ENCODE data around the gene BIN1.

Gene BIN1

GRCh38 chr2:127017548-127017947 is 89.4 kb downstream of the BIN1 start:
- H4K8ac ChIP-seq (ENCODE audit: low read depth, low read length) = no peak overlapping the region
- H3K9ac ChIP-seq (ENCODE audit: low read length) = no peak overlapping the region
- H3K18ac ChIP-seq (ENCODE audit: low read length) = no peak overlapping the region
- H3K4me2 ChIP-seq (ENCODE audit: low read length) = no peak overlapping the region
- H2AFZ ChIP-seq (ENCODE audit: insufficient read depth, low read length, poor library complexity) = no peak overlapping the region
- H3K4me3 ChIP-seq (ENCODE audit: low read depth, low read length) = no peak overlapping the region
- H2BK120ac ChIP-seq (ENCODE audit: insufficient read depth, low read length, poor library complexity) = no peak overlapping the region
- H2BK5ac ChIP-seq (ENCODE audit: low read depth, low read length, poor library complexity) = no peak overlapping the region
- no peaks in the 10 kb centered on the region for H3K9me3 ChIP-seq (ENCODE audit: insufficient read depth, low read depth, low read length)
- DNase-seq = no peak
- no peak overlapping the region for H3K4ac ChIP-seq (ENCODE audit: low read depth, low read length)
- no CpG with 5 or more reads among the region's 5 CpGs for WGBS (ENCODE audit: extremely low coverage, insufficient coverage, insufficient read length)
- H2AK5ac ChIP-seq (ENCODE audit: low read length) = no peak overlapping the region
- no peaks in the 10 kb centered on the region for H3K4me1 ChIP-seq (ENCODE audit: control insufficient read depth in 1 of 2, insufficient read depth in 2 of 2, low read length in 2 of 2)
- H3K14ac ChIP-seq (ENCODE audit: low read length) = no peak overlapping the region
- no peak overlapping the region for H3K23ac ChIP-seq (ENCODE audit: low read length)
- no peaks in the 10 kb centered on the region for H3K79me1 ChIP-seq (ENCODE audit: low read length)
- H3K27ac ChIP-seq (ENCODE audit: low read depth, low read length) = no peak overlapping the region
- H3K79me2 ChIP-seq (ENCODE audit: control insufficient read depth, insufficient read depth, low read length, poor library complexity) = no peaks in the 10 kb centered on the region
- no peak overlapping the region for H4K91ac ChIP-seq (ENCODE audit: low read depth, low read length)
- no peaks in the 10 kb centered on the region for H3K27me3 ChIP-seq (ENCODE audit: insufficient read depth, low read length)
- no peaks in the 10 kb centered on the region for H3K36me3 ChIP-seq (ENCODE audit: control insufficient read depth in 1 of 2, insufficient read depth in 2 of 2, low read length in 2 of 2)
- no peak overlapping the region for H4K12ac ChIP-seq (ENCODE audit: low read depth, low read length)
- no peak overlapping the region for H2BK12ac ChIP-seq (ENCODE audit: low read length)

- no peak for DNase-seq
- Histone ChIP-seq H3K4me3 (ENCODE audit: low read depth, low read length) (no peak overlapping the region), H4K91ac (ENCODE audit: low read depth, low read length) (no peak overlapping the region), H2BK120ac (ENCODE audit: insufficient read depth, low read length, poor library complexity) (no peak overlapping the region), H2AFZ (ENCODE audit: insufficient read depth, low read length, poor library complexity) (no peak overlapping the region), H3K4me2 (ENCODE audit: low read length) (no peak overlapping the region), H3K4ac (ENCODE audit: low read depth, low read length) (no peak overlapping the region), H3K79me1 (ENCODE audit: low read length) (no peaks in the 10 kb centered on the region), H3K9me3 (ENCODE audit: insufficient read depth, low read depth, low read length) (no peaks in the 10 kb centered on the region), H3K23ac (ENCODE audit: low read length) (no peak overlapping the region), H3K18ac (ENCODE audit: low read length) (no peak overlapping the region), H3K27ac (ENCODE audit: low read depth, low read length) (no peak overlapping the region), H3K36me3 (ENCODE audit: control insufficient read depth in 1 of 2, insufficient read depth in 2 of 2, low read length in 2 of 2) (no peaks in the 10 kb centered on the region), H2AK5ac (ENCODE audit: low read length) (no peak overlapping the region), H2BK12ac (ENCODE audit: low read length) (no peak overlapping the region), H2BK5ac (ENCODE audit: low read depth, low read length, poor library complexity) (no peak overlapping the region), H3K14ac (ENCODE audit: low read length) (no peak overlapping the region), H3K4me1 (ENCODE audit: control insufficient read depth in 1 of 2, insufficient read depth in 2 of 2, low read length in 2 of 2) (peaks cover 0 to under 1% of the 10 kb centered on the region in 2 experiments), H3K27me3 (ENCODE audit: insufficient read depth, low read length) (no peaks in the 10 kb centered on the region), H3K9ac (ENCODE audit: low read length) (no peak overlapping the region), H3K79me2 (ENCODE audit: control insufficient read depth, insufficient read depth, low read length, poor library complexity) (no peaks in the 10 kb centered on the region), H4K12ac (ENCODE audit: low read depth, low read length) (no peak overlapping the region), H4K8ac (ENCODE audit: low read depth, low read length) (no peak overlapping the region)
- no CpG with 5 or more reads among the region's 24 CpGs for whole genome bisulfite sequencing (ENCODE audit: extremely low coverage, insufficient coverage, insufficient read length)
These were observed 90.6 kb downstream of the BIN1 start for GRCh38 chr2:127016329-127016728.

- no peak overlapping the region for H3K4me2 ChIP-seq (ENCODE audit: low read length)
- no peak overlapping the region for H3K23ac ChIP-seq (ENCODE audit: low read length)
- no peak overlapping the region for H3K18ac ChIP-seq (ENCODE audit: low read length)
- H3K79me1 ChIP-seq (ENCODE audit: low read length) = no peaks in the 10 kb centered on the region
- WGBS (ENCODE audit: extremely low coverage, insufficient coverage, insufficient read length) = no CpG with 5 or more reads among the region's 8 CpGs
- H3K4me3 ChIP-seq (ENCODE audit: low read depth, low read length) = no peak overlapping the region
- no peak overlapping the region for H2BK120ac ChIP-seq (ENCODE audit: insufficient read depth, low read length, poor library complexity)
- no peak overlapping the region for H3K14ac ChIP-seq (ENCODE audit: low read length)
- H3K9me3 ChIP-seq (ENCODE audit: insufficient read depth, low read depth, low read length) = no peaks in the 10 kb centered on the region
- H2BK12ac ChIP-seq (ENCODE audit: low read length) = no peak overlapping the region
- no peak overlapping the region for H3K9ac ChIP-seq (ENCODE audit: low read length)
- no peak overlapping the region for H2AK5ac ChIP-seq (ENCODE audit: low read length)
- H4K91ac ChIP-seq (ENCODE audit: low read depth, low read length) = no peak overlapping the region
- no peaks in the 10 kb centered on the region for H3K27me3 ChIP-seq (ENCODE audit: insufficient read depth, low read length)
- no peak overlapping the region for H3K4ac ChIP-seq (ENCODE audit: low read depth, low read length)
- peaks cover 3 to 5% of the 10 kb centered on the region in 2 experiments for H3K4me1 ChIP-seq (ENCODE audit: control insufficient read depth in 1 of 2, insufficient read depth in 2 of 2, low read length in 2 of 2)
- H4K8ac ChIP-seq (ENCODE audit: low read depth, low read length) = no peak overlapping the region
- H3K36me3 ChIP-seq (ENCODE audit: control insufficient read depth in 1 of 2, insufficient read depth in 2 of 2, low read length in 2 of 2) = no peaks in the 10 kb centered on the region
- no peak overlapping the region for H4K12ac ChIP-seq (ENCODE audit: low read depth, low read length)
- H3K27ac ChIP-seq (ENCODE audit: low read depth, low read length) = no peak overlapping the region
- no peak for DNase-seq
- no peak overlapping the region for H2AFZ ChIP-seq (ENCODE audit: insufficient read depth, low read length, poor library complexity)
- H2BK5ac ChIP-seq (ENCODE audit: low read depth, low read length, poor library complexity) = no peak overlapping the region
- H3K79me2 ChIP-seq (ENCODE audit: control insufficient read depth, insufficient read depth, low read length, poor library complexity) = no peaks in the 10 kb centered on the region
These were observed 91.6 kb downstream of the BIN1 start for GRCh38 chr2:127015106-127015910.

DNA sequence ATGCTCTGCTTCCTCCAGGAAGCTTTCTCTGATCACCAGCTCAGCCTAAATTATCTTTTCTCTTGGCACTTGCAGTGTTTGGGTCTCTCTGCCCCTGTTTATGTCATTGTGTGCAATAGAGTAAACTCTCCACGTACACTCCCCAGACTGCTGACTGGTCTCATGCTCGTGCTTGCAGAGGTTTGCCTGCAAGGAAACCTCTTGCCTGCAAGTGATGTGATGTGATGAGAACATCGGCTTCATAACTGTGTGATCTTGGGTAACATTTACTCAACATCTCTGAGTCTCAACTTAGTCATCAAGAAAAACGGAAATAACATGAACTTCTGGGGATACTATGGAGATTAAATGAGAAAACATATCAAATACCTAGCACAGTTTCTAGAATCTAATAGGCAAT is 92.3 kb downstream of the BIN1 start:
- Histone ChIP-seq H3K79me1 (ENCODE audit: low read length) (no peaks in the 10 kb centered on the region), H3K9me3 (ENCODE audit: insufficient read depth, low read depth, low read length) (no peaks in the 10 kb centered on the region), H4K91ac (ENCODE audit: low read depth, low read length) (no peak overlapping the region), H3K9ac (ENCODE audit: low read length) (no peak overlapping the region), H2BK120ac (ENCODE audit: insufficient read depth, low read length, poor library complexity) (no peak overlapping the region), H3K18ac (ENCODE audit: low read length) (no peak overlapping the region), H3K27ac (ENCODE audit: low read depth, low read length) (no peak overlapping the region), H2AK5ac (ENCODE audit: low read length) (no peak overlapping the region), H3K4me3 (ENCODE audit: low read depth, low read length) (no peak overlapping the region), H2BK5ac (ENCODE audit: low read depth, low read length, poor library complexity) (no peak overlapping the region), H4K12ac (ENCODE audit: low read depth, low read length) (no peak overlapping the region), H3K4ac (ENCODE audit: low read depth, low read length) (no peak overlapping the region), H3K27me3 (ENCODE audit: insufficient read depth, low read length) (no peaks in the 10 kb centered on the region), H3K14ac (ENCODE audit: low read length) (no peak overlapping the region), H2BK12ac (ENCODE audit: low read length) (no peak overlapping the region), H4K8ac (ENCODE audit: low read depth, low read length) (no peak overlapping the region), H3K4me2 (ENCODE audit: low read length) (no peak overlapping the region), H3K79me2 (ENCODE audit: control insufficient read depth, insufficient read depth, low read length, poor library complexity) (no peaks in the 10 kb centered on the region), H3K36me3 (ENCODE audit: control insufficient read depth in 1 of 2, insufficient read depth in 2 of 2, low read length in 2 of 2) (no peaks in the 10 kb centered on the region), H3K23ac (ENCODE audit: low read length) (no peak overlapping the region), H3K4me1 (ENCODE audit: control insufficient read depth in 1 of 2, insufficient read depth in 2 of 2, low read length in 2 of 2) (peaks cover 3 to 5% of the 10 kb centered on the region in 2 experiments), H2AFZ (ENCODE audit: insufficient read depth, low read length, poor library complexity) (no peak overlapping the region)
- no CpG with 5 or more reads among the region's 4 CpGs for WGBS (ENCODE audit: extremely low coverage, insufficient coverage, insufficient read length)
- peak in 1 of 2 donors; percentile 23 for DNase-seq
